ENCODE measurements around the gene ADAMTS2. TPM values are rescaled to one million over a fixed set of nuclear protein-coding genes. Genes with fewer than 3 reads are reported as not detected.

ADAMTS2 gene
- total and polyA plus RNA-seq, 8 donors = 1.8 to 41.5 (median 11.6) TPM

- TF ChIP-seq CTCF (IDR thresholded peaks at IDR 0.05) = no peak
- TF ChIP-seq POLR2AphosphoS5 (IDR thresholded peaks at IDR 0.05) = no peak
- TF ChIP-seq EP300 (IDR thresholded peaks at IDR 0.05) = no peak
- no peak for TF ChIP-seq POLR2A (IDR thresholded peaks at IDR 0.05)
- intact Hi-C loops (cut with DNase I; ENCODE audit: low total_unique reads) = no loop called here
- no peak overlapping the region for H3K27ac ChIP-seq
- H3K36me3 ChIP-seq = no peaks in the 10 kb centered on the region
- H3K4me1 ChIP-seq = no peaks in the 10 kb centered on the region
- H3K4me3 ChIP-seq = no peak overlapping the region
- no peaks in the 10 kb centered on the region for H3K9me3 ChIP-seq
- 52 to 72% (median 58%) methylated on average over 7 to 11 of the region's 11 CpGs for WGBS, 5 donors
- peaks cover 0 to 21% (median 0%) of the 10 kb centered on the region in 3 donors for H3K27me3 ChIP-seq
- DNase-seq = no peak
Measured at GRCh38 chr5:179323026-179323870, 22.0 kb downstream of the ADAMTS2 start.

- Histone ChIP-seq H3K4me1 (no peaks in the 10 kb centered on the region), H3K27ac (no peak overlapping the region), H3K36me3 (no peaks in the 10 kb centered on the region), H3K27me3 (peaks cover 0 to 19% (median 0%) of the 10 kb centered on the region in 3 donors), H3K9me3 (no peaks in the 10 kb centered on the region), H3K4me3 (no peak overlapping the region)
- intact Hi-C loops (cut with DNase I; ENCODE audit: low total_unique reads) = no loop called here
- TF ChIP-seq POLR2A (IDR thresholded peaks at IDR 0.05) = no peak
- TF ChIP-seq CTCF (IDR thresholded peaks at IDR 0.05) = no peak
- DNase-seq = no peak
- 75 to 80% (median 77%) methylated on average over 17 to 32 of the region's 32 CpGs for WGBS, 5 donors
Measured at GRCh38 chr5:179322071-179323025, 22.9 kb downstream of the ADAMTS2 start.

GRCh38 chr5:179321206-179321987 lies 23.9 kb downstream of the ADAMTS2 start:
- no peak overlapping the region for H3K27ac ChIP-seq
- DNase-seq = no peak
- intact Hi-C loops (cut with DNase I; ENCODE audit: low total_unique reads) = no loop called here

More at GRCh38 chr5:179321206-179321987, 23.9 kb downstream of the ADAMTS2 start:
- 79 to 84% (median 82%) methylated on average over 13 of the region's 13 CpGs for WGBS, 5 donors
- no peaks in the 10 kb centered on the region for H3K4me1 ChIP-seq
- no peak overlapping the region for H3K4me3 ChIP-seq
- H3K36me3 ChIP-seq = no peaks in the 10 kb centered on the region
- TF ChIP-seq EP300 (IDR thresholded peaks at IDR 0.05) (no peak), CTCF (IDR thresholded peaks at IDR 0.05) (no peak), POLR2A (IDR thresholded peaks at IDR 0.05) (no peak), POLR2AphosphoS5 (IDR thresholded peaks at IDR 0.05) (no peak)
- no peaks in the 10 kb centered on the region for H3K9me3 ChIP-seq
- peaks cover 0 to 14% (median 0%) of the 10 kb centered on the region in 3 donors for H3K27me3 ChIP-seq
